CD14-positive monocyte (primary cell): Measurements from ENCODE around the gene GRIK5. TPM values are rescaled to one million over a fixed set of nuclear protein-coding genes. Genes with fewer than 3 reads are reported as not detected.
A peak's percentile ranks its signal among the peaks of the same experiment; 100 is the strongest.

Experiments used
- DNase-seq, 3 donors: peaks; one replicate each; pipeline ENCODE4 v3.0.0-alpha.2; 2011 to 2022
- H2AFZ ChIP-seq: 2 replicates; pipeline ENCODE4 v1.6.0; 2012; ENCODE audit warnings: mild to moderate bottlenecking, low read depth, low read length, inconsistent platforms; ENCODE audit not compliant: insufficient read depth, poor library complexity, severe bottlenecking
- H3K27ac ChIP-seq, 2 donors: 1 replicate in 1 of 2; 2 replicates in 1 of 2; pipeline ENCODE4 v1.5.1; 2012 to 2013; ENCODE audit warnings: low read length in 2 of 2, control low read depth in 1 of 2, inconsistent platforms in 1 of 2, low read depth in 1 of 2, mild to moderate bottlenecking in 1 of 2
- H3K27me3 ChIP-seq, 2 donors: one replicate each; pipeline versions ENCODE4 v1.6.0 to v1.6.1; 2011 to 2013; ENCODE audit warnings: low read length in 2 of 2; ENCODE audit not compliant: control insufficient read depth in 2 of 2, insufficient read depth in 2 of 2
- H3K36me3 ChIP-seq, 2 donors: replicated peaks in 1 of 2; 1 replicate in 1 of 2; 2 replicates in 1 of 2; pipeline versions ENCODE4 v1.5.1 to v1.6.1; 2012 to 2013; ENCODE audit warnings: low read length in 2 of 2, control low read depth in 1 of 2, inconsistent platforms in 1 of 2, mild to moderate bottlenecking in 1 of 2; ENCODE audit not compliant: insufficient read depth in 2 of 2, control insufficient read depth in 1 of 2
- H3K4me1 ChIP-seq, 2 donors: 1 replicate in 1 of 2; 2 replicates in 1 of 2; pipeline versions ENCODE4 v1.5.1 to v1.6.1; 2012 to 2013; ENCODE audit warnings: low read length in 2 of 2, control low read depth in 1 of 2, inconsistent platforms in 1 of 2, mild to moderate bottlenecking in 1 of 2, moderate library complexity in 1 of 2; ENCODE audit not compliant: insufficient read depth in 2 of 2, control insufficient read depth in 1 of 2
- H3K4me2 ChIP-seq: replicated peaks from 2 replicates; pipeline ENCODE3; 2012; ENCODE audit warnings: low read length, moderate library complexity, mild to moderate bottlenecking; ENCODE audit not compliant: poor library complexity, severe bottlenecking; ENCODE audit errors: extremely low read depth
- H3K4me3 ChIP-seq, 3 experiments: fragments of 200-600 bp in 1 of 3; sonication (generic) in 1 of 3; replicated peaks in 1 of 3; 1 replicate in 2 of 3; 2 replicates in 1 of 3; pipeline ENCODE4 v1.5.1; 2011 to 2013; ENCODE audit warnings: low read length in 3 of 3, mild to moderate bottlenecking in 3 of 3, control low read depth in 2 of 3, low read depth in 2 of 3, inconsistent platforms in 1 of 3, moderate library complexity in 1 of 3
- H3K79me2 ChIP-seq: 2 replicates; pipeline ENCODE4 v1.6.0; 2012; ENCODE audit warnings: mild to moderate bottlenecking, control low read depth, inconsistent platforms, low read length, moderate library complexity; ENCODE audit not compliant: insufficient read depth
- H3K9ac ChIP-seq: 2 replicates; pipeline ENCODE4 v1.6.0; 2017; ENCODE audit warnings: low read length, mild to moderate bottlenecking; ENCODE audit not compliant: insufficient read depth, poor library complexity, severe bottlenecking
- H3K9me3 ChIP-seq, 2 donors: replicated peaks in 1 of 2; 1 replicate in 1 of 2; 2 replicates in 1 of 2; pipeline versions ENCODE4 v1.5.1 to v1.6.1; 2012 to 2013; ENCODE audit warnings: low read length in 2 of 2, control low read depth in 1 of 2; ENCODE audit not compliant: control insufficient read depth in 1 of 2, insufficient read depth in 1 of 2
- H4K20me1 ChIP-seq: 2 replicates; pipeline ENCODE4 v1.6.0; 2012; ENCODE audit warnings: mild to moderate bottlenecking, low read length, control low read depth, moderate library complexity; ENCODE audit not compliant: insufficient read depth
- H3K27ac Mint-ChIP-seq, 7 donors: one replicate each; pipeline ENCODE4 v1.8.0; 2020; ENCODE audit warnings: mild to moderate bottlenecking in 7 of 7, mixed read lengths in 7 of 7, moderate library complexity in 6 of 7, inconsistent platforms in 2 of 7
- H3K27me3 Mint-ChIP-seq, 3 donors: one replicate each; pipeline ENCODE4 v1.8.0; 2021 to 2022; ENCODE audit warnings: low read depth in 3 of 3, mild to moderate bottlenecking in 3 of 3, mixed read lengths in 3 of 3, moderate library complexity in 3 of 3, inconsistent platforms in 1 of 3
- H3K36me3 Mint-ChIP-seq, 2 donors: one replicate each; pipeline ENCODE4 v1.8.0; 2020; ENCODE audit warnings: mixed read lengths in 2 of 2, inconsistent platforms in 1 of 2, mild to moderate bottlenecking in 1 of 2
- H3K4me1 Mint-ChIP-seq: one replicate; pipeline ENCODE4 v1.8.0; 2020; ENCODE audit warnings: mild to moderate bottlenecking, mixed read lengths
- H3K4me3 Mint-ChIP-seq, 2 donors: one replicate each; pipeline ENCODE4 v1.8.0; 2020; ENCODE audit warnings: mild to moderate bottlenecking in 2 of 2, mixed read lengths in 2 of 2, moderate library complexity in 1 of 2
- H3K9me3 Mint-ChIP-seq, 7 donors: one replicate each; pipeline ENCODE4 v1.8.0; 2020 to 2022; ENCODE audit warnings: mixed read lengths in 7 of 7, mild to moderate bottlenecking in 6 of 7, moderate library complexity in 6 of 7, inconsistent platforms in 2 of 7
- CTCF ChIP-seq: fragments of 200-600 bp; IDR thresholded peaks from one replicate; pipeline ENCODE4 v1.8.0; 2022; ENCODE audit warnings: antibody characterized with exemption, mild to moderate bottlenecking
- WGBS: methylation state at CpG from one replicate; pipeline ENCODE4 v1.1.5; 2013; ENCODE audit warnings: missing lambda C conversion rate; ENCODE audit not compliant: insufficient coverage; 5-methylcytosine and 5-hydroxymethylcytosine counted together
- intact Hi-C, 2 donors: fragments of 100-400 bp; cut with micrococcal nuclease; formaldehyde crosslinking; loops; one replicate each; pipeline versions ENCODE4 v1.15.0 to v1.15.1; 2023
- polyA plus RNA-seq, 3 donors: library from polyadenylated mRNA; depleted of rRNA in 1 of 3; unstranded in 2 of 3; stranded (reverse) in 1 of 3; fragments of 300-500 nt in 2 of 3; fragments of >200 nt in 1 of 3; fragmentation: Illumina TruSeq in 2 of 3; gene quantifications; 1 replicate in 2 of 3; 2 replicates in 1 of 3; pipeline ENCODE4 v1.2.3, GENCODE V29; 2012 to 2021

The GRIK5 gene
- polyA plus RNA-seq, 3 donors: 0.12 to 0.28 TPM; not detected in 1

- H3K36me3 Mint-ChIP-seq: peaks cover 11 to 17% of the 10 kb centered on the region in 2 donors
- peak overlapping the region; percentile 27 for H2AFZ ChIP-seq
Observed at GRCh38 chr19:41951686-41952172, 118.3 kb downstream of the GRIK5 start.

More at GRCh38 chr19:41951686-41952172, 118.3 kb downstream of the GRIK5 start:
- peaks cover 0 to 5% (median 4%) of the 10 kb centered on the region in 3 donors for H3K27me3 Mint-ChIP-seq
- peak overlapping the region in 1 of 2 donors; percentile 37 for H3K4me3 Mint-ChIP-seq
- H3K27ac Mint-ChIP-seq: peak overlapping the region in 1 of 7 donors; percentile 66
- no peaks in the 10 kb centered on the region for H3K79me2 ChIP-seq
- peak; percentile 56 to 67 (median 62) for DNase-seq
- no peak overlapping the region for H3K4me2 ChIP-seq
- H3K4me1 Mint-ChIP-seq: peaks cover 2% of the 10 kb centered on the region
- H3K4me3 ChIP-seq: no peak overlapping the region
- WGBS: 4% methylated on average over 5 of the region's 12 CpGs
- intact Hi-C loops: loop anchor here in 1 of 2 donors (5.0 kb wide), 1 partner anchor 79 kb away; no protein-coding TSS in a partner anchor
- no peaks in the 10 kb centered on the region for H3K4me1 ChIP-seq
- H4K20me1 ChIP-seq: no peaks in the 10 kb centered on the region
- H3K36me3 ChIP-seq: peaks cover 0 to 16% of the 10 kb centered on the region in 2 donors
- TF ChIP-seq CTCF: peak; percentile 99
- no peak overlapping the region for H3K9ac ChIP-seq
- peaks cover 0 to 2% (median 0%) of the 10 kb centered on the region in 7 donors for H3K9me3 Mint-ChIP-seq
- no peak overlapping the region for H3K27ac ChIP-seq
- no peaks in the 10 kb centered on the region for H3K27me3 ChIP-seq
- no peaks in the 10 kb centered on the region for H3K9me3 ChIP-seq

Other genes starting within 250 kb of the GRIK5 start
- not detected for gene LYPD4, start 225.5 kb downstream of the GRIK5 start, polyA plus RNA-seq
- gene DMRTC2, start 225.2 kb downstream of the GRIK5 start, polyA plus RNA-seq: not detected
- gene RPS19, start 210.0 kb downstream of the GRIK5 start, polyA plus RNA-seq: 1,000 to 10,000 TPM; 1,234 to 2,117 (median 1,424) TPM
- gene CD79A, start 192.9 kb downstream of the GRIK5 start, polyA plus RNA-seq: 1 to 10 TPM; 1.9 to 2.7 (median 2.1) TPM
- 100 to 1,000 TPM in 1 of 3 donors, 10 to 100 TPM in 2; 82.8 to 622 (median 95.5) TPM for gene ARHGEF1, start 187.0 kb downstream of the GRIK5 start, polyA plus RNA-seq
- gene ERFL, start 141.8 kb downstream of the GRIK5 start, polyA plus RNA-seq: not detected
- 100 to 1,000 TPM; 126 to 234 (median 202) TPM for gene RABAC1, start 110.9 kb downstream of the GRIK5 start, polyA plus RNA-seq
- under 1 TPM in 2 of 3 donors, not detected in 1; 0.07 to 0.10 TPM for gene ATP1A3, start 76.0 kb downstream of the GRIK5 start, polyA plus RNA-seq
- gene ZNF574, start 6.0 kb upstream of the GRIK5 start, polyA plus RNA-seq: 1 to 10 TPM; 3.3 to 9.6 (median 4.9) TPM
- 100 to 1,000 TPM in 1 of 3 donors, 10 to 100 TPM in 2; 20.0 to 147 (median 28.2) TPM for gene POU2F2, start 62.2 kb upstream of the GRIK5 start, polyA plus RNA-seq
- gene DEDD2, start 147.5 kb upstream of the GRIK5 start, polyA plus RNA-seq: 100 to 1,000 TPM; 125 to 141 (median 133) TPM
- 1 to 10 TPM in 2 of 3 donors, under 1 TPM in 1; 0.96 to 3.4 (median 1.3) TPM for gene ZNF526, start 150.1 kb upstream of the GRIK5 start, polyA plus RNA-seq
- gene GSK3A, start 172.4 kb upstream of the GRIK5 start, polyA plus RNA-seq: 10 to 100 TPM; 12.3 to 47.2 (median 14.9) TPM
- 10 to 100 TPM in 1 of 3 donors, 1 to 10 TPM in 2; 2.3 to 42.6 (median 3.4) TPM for gene ERF, start 184.9 kb upstream of the GRIK5 start, polyA plus RNA-seq
- gene CIC, start 199.0 kb upstream of the GRIK5 start, polyA plus RNA-seq: 10 to 100 TPM in 1 of 3 donors, under 1 TPM in 2; 0.62 to 42.2 (median 0.87) TPM
- under 1 TPM; 0.35 to 0.51 (median 0.38) TPM for gene PRR19, start 231.9 kb upstream of the GRIK5 start, polyA plus RNA-seq
- 10 to 100 TPM; 15.3 to 18.7 (median 15.5) TPM for gene PAFAH1B3, start 232.4 kb upstream of the GRIK5 start, polyA plus RNA-seq
- gene TMEM145, start 243.1 kb upstream of the GRIK5 start, polyA plus RNA-seq: not detected